Stimulated activated CD4-positive, alpha-beta T cell treated with anti-CD3 and anti-CD28 coated beads, Interleukin-4, amount 100 ng/mL, for 4 hours (primary cell): ENCODE results near the gene GSPT1.

Experiments
- DNase-seq, 2 experiments: peaks; one replicate each; pipeline ENCODE4 v3.0.0-alpha.2; 2020

Gene GSPT1

DNA sequence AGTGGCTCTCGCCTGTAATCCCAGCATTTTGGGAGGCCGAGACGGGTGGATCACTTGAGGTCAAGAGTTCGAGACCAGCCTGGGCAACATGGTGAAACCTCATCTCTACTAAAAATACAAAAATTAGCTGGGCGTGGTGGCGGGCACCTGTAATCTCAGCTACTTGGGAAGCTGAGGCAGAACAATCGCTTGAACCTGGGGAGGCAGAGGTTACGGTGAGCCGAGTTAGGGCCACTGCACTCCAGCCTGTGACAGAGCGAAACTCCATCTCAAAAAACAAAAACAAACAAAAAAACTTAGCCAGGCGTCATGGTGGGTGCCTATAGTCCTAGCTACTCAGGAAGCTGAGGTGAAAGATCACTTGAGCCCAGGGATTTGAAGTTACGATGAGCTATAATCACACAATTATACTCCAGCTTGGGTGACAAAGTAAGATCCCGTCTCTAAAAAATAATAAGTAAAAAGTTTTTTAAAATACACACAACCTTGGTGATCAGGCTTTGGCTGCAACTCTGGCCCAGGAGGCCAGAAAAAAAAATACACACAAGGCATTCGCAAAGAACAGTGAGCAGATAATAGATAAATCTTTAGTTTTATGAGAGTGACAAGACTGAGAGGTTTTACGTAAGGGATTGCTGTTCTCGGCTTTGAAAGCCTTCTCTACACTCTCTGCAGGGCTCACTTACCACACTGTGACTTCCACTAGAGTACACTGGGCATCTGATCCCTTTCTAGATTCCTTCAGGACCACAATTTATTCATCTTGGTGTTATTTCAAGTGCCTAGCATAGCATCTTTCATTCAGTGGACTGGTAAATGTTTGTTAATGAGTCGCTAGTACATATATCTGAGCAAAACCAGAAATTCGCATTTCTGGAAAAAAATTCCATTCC, 5.9 kb downstream of the GSPT1 start:
- DNase-seq: no peak

DNA sequence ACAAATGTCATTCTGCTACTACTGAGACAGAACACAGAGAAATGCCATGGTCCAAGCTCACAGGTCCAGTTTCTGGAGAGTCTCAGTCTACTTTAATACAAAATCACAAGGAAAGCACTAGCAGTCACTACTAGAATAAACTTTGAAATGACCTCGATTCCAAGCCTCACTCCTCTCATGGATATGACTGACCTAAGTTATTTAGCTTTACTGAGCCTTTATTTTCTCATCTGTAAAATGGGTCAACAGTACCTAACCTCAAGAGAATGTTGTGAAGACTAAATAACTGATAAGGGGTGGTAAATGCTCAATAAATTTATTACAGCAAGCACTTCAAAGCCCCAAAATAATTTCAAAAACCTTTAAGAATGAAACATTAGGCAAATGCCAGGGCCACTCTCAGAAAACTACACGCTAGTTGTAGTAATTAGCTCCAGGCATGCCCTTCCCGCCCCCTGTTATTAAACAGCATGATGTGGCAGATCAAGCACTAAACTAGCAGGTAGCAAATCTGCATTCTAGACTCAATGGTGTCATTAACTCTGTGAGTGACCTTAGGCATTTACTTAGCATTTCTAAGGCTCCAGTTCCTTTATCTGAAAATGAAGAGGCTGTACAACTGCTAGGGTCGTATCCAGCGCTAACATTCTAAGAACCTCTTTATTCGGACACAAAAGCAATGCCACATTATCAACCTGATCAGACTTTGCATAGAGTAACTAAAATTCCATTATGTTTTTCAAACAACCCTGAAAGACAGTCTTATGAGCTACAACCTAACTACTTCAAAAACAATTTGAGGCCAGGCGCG, 8.4 kb downstream of the GSPT1 start:
- DNase-seq: no peak

- no peak for DNase-seq
Measured at GRCh38 chr16:11903906-11904305, 11.8 kb downstream of the GSPT1 start.

- DNase-seq: no peak
Measured at GRCh38 chr16:11901091-11901490, 14.7 kb downstream of the GSPT1 start.

DNA sequence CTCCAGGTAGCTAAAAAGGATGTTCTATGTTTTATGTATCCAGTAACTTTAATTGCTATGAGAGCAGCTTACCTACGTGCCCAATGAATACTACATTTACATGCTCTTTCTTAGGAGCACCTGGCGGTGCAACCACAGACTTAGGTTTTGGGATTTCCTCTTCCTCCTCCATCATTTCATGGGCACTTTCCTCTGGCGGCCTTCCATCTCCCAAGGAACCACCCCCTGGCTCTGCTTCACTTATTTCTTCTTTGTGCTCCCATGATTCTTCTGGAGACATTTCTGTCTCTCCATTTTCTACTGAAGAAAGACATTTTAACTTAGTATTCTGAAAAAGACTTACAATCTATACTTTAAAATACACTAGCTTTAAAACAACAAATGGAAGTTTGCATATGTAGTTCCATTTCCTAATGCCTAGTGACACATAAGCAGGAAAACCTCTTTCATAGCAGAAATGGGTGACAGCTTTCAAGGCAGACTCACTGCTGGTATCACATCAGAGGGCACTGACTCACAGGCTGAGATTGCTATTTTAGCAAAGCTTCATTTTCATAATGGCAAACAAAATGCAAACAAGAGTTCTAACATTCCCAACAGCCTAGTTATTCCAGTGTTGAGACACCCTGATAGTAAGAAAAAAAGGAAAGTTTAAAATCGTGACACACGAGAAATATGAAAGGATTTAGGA, 19.1 kb downstream of the GSPT1 start:
- no peak for DNase-seq

DNA sequence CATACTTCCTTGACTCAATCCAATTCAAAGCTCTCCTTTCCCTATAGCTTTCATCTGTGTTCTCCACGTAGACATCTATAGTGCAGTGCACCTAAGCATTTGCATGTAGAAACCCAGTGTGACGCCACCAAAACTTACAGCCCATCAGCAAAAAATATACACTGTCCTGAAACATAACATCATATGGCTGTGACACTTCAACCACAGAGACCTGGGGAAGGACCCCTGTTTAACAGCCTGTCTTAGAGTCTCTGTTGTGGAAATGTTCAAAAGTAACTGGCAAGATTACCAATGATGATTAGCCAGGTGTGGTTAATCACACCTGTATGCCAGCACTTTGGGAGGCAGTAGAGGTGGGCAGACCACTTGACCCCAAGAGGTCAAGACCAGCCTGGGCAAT, 22.2 kb downstream of the GSPT1 start:
- DNase-seq: no peak

- no peak for DNase-seq
Measured at GRCh38 chr16:11892761-11893160, 23.0 kb downstream of the GSPT1 start.

GRCh38 chr16:11890231-11890965, 25.4 kb downstream of the GSPT1 start:
- DNase-seq: no peak

DNA sequence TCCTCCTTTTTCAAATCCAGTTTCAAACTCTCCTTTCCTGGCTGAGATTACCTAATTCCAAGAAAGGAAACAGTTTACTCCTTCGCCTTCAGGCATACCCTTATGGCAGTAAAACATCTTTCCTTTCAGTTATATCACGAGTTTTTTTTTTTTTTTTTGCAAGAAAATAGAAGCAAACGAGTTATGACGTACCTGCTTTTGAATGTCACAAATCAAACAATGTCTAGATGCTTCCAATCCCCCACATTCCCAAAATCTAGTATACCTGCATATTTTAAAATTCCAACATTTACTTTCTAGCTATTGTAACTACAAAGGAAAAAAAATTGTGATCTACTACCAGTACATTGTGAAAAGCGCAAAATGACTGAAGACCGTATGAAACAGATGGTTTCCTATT, 28.9 kb downstream of the GSPT1 start:
- no peak for DNase-seq

DNA sequence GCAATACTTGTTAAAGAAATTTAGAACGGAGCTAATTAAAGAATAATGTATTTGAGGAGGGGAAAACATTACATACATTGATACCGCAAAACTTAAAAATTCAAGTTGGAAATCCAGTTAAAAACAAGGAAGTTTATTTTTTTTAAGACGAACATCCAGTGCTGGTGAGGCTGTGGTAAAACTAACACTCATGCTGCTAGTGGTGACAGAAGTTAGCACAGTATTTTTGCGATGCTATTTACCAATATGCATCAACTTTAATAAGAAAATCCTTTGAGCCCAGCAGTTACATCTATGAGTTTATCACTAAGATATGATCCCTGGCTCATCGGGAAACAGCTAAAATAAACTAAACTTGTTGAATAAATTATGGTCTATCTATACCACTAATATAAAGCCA, 31.7 kb downstream of the GSPT1 start:
- DNase-seq: no peak

GRCh38 chr16:11880007-11880406, 35.7 kb downstream of the GSPT1 start:
- no peak for DNase-seq

- no peak for DNase-seq
Measured at GRCh38 chr16:11877374-11877773, 38.4 kb downstream of the GSPT1 start.

- no peak for DNase-seq
Measured at GRCh38 chr16:11876306-11876705, 39.5 kb downstream of the GSPT1 start.

DNA sequence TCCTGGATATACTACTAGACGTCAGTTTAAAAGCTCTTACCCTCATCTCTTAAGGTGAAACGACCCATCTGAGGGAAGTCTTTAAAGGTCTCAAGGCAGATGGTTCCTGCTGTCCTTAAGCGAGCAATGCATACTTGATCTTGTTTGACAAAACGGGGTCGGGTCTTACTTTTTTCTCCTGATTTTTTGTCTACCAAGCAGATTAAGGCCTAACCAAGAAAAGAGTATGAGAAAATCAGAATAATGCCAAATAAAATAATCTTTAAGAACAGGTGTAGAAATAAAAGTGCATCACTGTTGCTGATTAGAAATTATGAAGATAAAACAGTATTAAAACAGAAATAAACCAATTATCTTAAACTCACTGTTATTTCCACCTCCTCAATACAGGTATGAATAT, 40.0 kb downstream of the GSPT1 start:
- no peak for DNase-seq

- DNase-seq: no peak
Measured at GRCh38 chr16:11871193-11871592, 44.6 kb downstream of the GSPT1 start.

DNA sequence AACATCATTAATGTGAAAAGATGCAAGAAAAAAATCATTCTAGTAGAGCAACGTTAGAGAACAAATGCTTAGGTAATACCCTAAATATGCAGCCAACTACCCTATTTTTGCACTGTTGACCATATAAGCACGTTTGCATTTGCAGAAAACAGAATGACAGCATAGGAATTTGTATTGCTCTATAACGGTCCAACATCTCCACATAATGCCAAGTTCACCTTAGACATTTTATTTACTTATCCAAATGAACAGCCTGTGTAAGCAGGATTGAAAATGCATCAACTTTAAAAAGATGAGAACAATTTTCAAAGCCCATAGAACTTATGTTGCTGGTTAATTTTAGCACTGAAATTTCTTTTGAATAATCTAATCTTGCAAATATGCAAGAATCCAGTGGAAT, 45.4 kb downstream of the GSPT1 start:
- no peak for DNase-seq

GRCh38 chr16:11869353-11870228, 46.2 kb downstream of the GSPT1 start:
- DNase-seq: no peak

GRCh38 chr16:11868412-11868980, 47.3 kb downstream of the GSPT1 start:
- no peak for DNase-seq

DNA sequence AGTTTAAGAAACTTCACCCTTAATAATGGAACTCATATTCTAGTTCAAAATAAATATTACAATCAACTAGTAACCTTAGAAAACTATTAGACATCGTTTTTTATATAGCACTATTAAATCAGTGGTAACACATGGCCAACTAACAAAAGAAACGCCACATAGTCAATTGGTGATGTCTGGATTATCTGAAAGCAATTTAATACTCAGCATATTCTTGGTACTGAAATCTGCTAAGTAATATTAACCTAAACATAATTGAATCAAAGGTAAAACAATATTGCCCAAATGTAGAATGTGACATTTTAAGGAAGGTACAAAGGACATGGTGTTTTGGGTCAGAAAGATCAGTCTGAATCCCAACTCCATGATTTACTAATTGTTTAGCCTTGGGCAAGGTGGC, 53.3 kb downstream of the GSPT1 start:
- no peak for DNase-seq

DNA sequence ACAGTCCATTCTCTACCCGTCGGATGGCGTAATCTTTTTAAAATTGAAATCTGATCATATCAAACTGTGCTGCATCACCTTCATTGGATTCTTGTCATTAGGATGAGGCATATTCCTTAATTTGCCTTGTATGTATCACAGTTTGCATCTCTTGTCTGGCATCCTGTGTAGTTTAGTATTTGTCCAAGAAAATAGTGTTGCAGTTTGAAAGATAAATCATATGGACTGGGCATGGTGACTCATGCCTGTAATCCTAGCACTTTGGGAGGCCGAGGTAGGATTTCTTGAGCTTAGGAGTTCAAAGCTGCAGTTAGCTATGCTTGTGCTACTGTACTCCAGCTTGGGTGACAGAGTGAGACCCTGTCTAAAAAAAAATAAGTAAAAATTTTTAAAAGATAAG, 58.6 kb downstream of the GSPT1 start:
- no peak for DNase-seq

- DNase-seq: no peak
Measured at GRCh38 chr16:11852092-11852809, 63.5 kb downstream of the GSPT1 start.
